ENCODE measurements around the gene TPRX1.
"Not testable (repeated sequence)": the region's sequence is repeated elsewhere in the genome, so short reads cannot be mapped to it uniquely, and the experiment has no call there.

The TPRX1 gene

GRCh38 chr19:47766359-47766620 is 38.1 kb downstream of the TPRX1 start:
- FAIRE-seq = no peak

DNA sequence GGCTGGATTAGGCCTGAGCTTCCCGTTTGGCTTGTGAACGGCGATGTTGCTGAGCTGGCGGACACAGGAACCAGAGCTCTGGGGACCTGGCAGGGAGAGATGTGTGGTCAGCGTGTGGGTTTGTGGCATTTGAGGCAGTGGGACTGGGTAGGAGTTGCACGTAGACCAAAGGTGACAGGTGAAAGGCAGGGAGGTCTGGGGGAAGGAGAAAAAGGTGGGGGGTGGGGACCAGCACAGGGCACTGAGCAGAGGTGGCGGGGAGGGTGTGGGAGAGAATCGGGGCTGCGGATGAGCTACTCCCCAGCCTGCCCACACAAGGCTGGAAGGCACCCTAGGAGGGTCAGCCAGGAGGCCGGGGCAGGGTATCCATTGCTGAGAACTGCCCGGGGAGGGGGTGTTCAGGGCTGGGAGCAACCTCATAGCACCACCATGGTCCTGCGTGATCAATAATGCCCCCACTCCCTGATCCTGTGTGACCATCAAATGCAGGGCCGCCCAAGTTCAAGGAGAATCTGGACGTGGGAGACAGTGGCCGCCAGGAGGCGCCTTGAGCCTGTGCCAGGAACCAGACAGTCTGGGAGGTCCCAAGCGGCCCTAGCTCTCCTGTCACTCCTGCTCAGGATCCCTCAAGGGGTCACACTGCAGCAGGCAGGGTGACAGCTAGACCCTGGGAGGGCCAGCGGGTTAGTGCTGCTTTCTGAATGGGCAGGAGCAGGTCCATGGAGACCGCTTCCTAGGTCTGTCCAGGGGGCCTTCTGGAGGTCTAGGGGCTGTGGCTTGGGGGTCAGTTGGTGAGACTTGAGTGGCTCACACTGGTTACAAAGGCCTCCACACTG is 38.6 kb downstream of the TPRX1 start:
- FAIRE-seq = no peak

GRCh38 chr19:47764705-47765104 is 39.6 kb downstream of the TPRX1 start:
- not testable (repeated sequence) for FAIRE-seq

GRCh38 chr19:47762615-47763308 is 41.6 kb downstream of the TPRX1 start:
- no peak for FAIRE-seq

GRCh38 chr19:47762151-47762550 is 42.2 kb downstream of the TPRX1 start:
- FAIRE-seq = no peak

- FAIRE-seq = no peak
Observed at GRCh38 chr19:47761566-47761965, 42.8 kb downstream of the TPRX1 start.

GRCh38 chr19:47760632-47760999 is 43.7 kb downstream of the TPRX1 start:
- no peak for FAIRE-seq

- FAIRE-seq = no peak
Observed at GRCh38 chr19:47758443-47758804, 45.9 kb downstream of the TPRX1 start.

- no peak for FAIRE-seq
Observed at GRCh38 chr19:47757617-47758442, 46.5 kb downstream of the TPRX1 start.

DNA sequence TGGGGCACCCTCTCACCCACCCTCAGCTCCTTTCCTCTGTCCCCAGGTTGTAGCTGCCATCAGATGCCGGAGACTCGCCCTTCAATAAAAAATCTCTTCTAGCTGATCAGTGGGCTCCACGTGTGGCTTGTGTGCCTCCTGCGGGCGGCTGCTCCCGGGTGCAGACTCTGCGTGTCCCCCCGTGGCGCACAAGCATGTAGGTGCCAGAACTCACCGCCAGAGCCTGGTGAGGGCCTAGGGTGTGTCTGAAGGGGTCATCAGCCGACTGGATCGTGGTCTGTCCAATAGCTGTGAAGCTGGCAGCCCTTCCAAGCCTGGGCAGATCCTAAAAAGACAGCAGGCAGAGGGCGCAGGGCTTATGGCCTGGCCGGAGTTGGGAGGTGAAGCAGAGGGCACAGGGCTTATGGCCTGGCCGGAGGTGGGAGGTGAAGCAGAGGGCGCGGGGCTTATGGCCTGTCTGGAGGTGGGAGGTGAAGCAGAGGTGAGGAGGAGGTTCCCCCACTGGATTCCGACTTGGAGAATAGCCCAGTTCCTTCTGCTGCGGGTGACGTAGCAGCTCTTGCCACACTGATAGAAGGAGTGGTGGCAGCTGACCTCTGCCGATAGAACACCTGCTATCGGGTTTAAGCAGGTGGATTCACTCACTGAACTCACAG is 47.3 kb downstream of the TPRX1 start:
- FAIRE-seq = no peak

- no peak for FAIRE-seq
Observed at GRCh38 chr19:47756627-47756929, 47.8 kb downstream of the TPRX1 start.

DNA sequence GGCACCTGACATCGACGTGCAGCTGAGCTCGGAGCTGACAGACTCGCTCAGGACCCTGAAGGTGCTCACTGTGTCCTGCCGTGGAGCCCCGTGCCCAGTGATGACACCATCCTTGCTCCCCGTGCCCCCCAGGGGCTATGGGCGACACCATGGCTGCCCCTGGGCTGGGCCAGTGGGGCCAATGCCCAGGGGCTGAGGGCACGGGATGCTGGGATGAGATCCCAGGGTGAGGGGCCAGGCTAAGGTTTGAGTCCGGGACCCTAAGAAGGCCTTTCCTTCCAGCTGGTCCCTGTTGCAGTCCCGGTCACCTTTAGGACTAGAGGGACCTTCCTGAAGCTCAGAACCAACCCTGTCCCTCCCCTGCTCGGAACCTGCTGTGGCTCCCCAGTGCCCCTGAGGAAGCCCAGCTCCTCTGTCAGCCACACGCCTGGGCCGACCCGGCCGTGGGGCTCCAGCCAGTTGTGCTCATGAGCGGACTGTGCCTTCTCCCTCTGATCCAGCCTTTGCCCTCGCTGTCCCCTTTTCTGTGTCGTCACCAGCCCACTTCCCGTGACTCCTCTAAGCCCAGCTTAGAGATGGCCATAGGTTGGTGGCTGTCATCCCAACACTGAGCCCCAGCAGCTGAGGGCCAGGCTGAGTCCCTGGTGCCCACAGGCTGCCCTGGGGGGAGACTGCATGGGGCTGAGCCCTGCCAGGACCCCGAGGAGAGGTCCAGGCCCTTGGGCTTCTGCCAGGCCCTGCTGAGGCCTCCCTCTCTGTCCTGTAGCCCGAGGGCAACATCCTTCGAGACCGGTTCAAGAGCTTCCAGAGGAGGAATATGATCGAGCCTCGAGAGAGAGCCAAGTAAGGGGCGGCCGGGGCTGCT is 48.4 kb downstream of the TPRX1 start:
- FAIRE-seq = no peak

DNA sequence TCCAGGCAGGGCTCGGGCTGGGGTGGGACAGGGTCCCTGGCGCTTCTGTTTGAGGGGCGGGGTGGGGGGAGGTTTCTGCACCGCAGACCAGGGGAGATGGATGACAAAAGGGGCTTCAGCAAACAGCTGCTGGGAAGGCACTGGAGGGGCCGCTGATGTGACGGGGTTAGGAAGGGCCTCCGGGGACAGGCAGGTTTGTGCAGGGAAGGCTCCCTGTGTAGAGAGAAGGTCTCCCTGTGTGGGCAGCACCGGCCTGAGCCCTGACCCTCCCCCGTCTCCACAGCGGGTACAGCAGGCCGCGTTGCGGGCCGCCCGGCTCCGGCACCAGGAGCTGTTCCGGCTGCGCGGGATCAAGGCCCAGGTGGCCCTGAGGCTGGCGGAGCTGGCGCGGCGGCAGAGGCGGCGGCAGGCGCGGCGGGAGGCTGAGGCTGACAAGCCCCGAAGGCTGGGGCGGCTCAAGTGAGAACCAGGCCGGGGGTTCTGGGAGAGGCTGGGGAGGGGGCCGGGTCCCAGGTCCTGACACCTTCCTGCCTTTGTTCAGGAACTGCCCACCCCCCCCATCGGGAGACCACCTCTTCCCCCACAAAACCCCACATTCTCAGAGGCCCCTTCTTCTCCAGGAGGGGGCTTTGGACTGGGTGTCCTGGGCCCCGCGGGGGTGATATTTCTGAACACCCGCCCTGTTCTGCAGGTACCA is 49.1 kb downstream of the TPRX1 start:
- FAIRE-seq = no peak

DNA sequence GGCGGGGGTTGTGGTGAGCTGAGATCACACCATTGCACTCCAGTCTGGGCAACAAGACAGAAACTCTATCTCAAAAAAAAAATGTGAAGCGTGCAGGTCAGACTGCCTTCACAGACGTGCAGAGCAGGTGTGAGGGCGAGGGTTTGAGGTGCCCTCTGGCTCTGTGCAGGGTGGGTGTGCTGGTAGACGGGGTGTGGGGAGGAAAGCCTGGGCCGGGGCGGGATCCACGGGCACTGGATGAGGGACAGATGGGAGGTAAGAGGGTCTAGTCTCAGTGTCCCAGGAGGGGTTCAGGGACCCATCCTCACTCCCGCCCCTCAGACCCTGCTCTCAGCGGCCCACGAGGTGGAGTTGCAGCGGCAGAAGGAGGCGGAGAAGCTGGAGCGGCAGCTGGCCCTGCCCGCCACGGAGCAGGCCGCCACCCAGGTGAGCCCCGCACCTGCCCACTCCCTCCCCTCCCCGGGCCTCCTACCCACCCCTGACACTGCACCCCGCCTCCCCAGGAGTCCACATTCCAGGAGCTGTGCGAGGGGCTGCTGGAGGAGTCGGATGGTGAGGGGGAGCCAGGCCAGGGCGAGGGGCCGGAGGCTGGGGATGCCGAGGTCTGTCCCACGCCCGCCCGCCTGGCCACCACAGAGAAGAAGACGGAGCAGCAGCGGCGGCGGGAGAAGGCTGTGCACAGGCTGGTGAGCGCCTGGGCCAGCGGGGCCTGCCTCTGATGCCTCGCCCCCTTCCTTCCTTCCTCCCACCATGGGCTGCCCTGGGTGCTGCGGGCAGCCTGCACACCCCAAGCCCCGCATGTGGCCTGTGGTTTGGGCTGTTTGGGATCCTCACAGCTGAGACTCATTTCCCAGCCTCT is 49.9 kb downstream of the TPRX1 start:
- no peak for FAIRE-seq

DNA sequence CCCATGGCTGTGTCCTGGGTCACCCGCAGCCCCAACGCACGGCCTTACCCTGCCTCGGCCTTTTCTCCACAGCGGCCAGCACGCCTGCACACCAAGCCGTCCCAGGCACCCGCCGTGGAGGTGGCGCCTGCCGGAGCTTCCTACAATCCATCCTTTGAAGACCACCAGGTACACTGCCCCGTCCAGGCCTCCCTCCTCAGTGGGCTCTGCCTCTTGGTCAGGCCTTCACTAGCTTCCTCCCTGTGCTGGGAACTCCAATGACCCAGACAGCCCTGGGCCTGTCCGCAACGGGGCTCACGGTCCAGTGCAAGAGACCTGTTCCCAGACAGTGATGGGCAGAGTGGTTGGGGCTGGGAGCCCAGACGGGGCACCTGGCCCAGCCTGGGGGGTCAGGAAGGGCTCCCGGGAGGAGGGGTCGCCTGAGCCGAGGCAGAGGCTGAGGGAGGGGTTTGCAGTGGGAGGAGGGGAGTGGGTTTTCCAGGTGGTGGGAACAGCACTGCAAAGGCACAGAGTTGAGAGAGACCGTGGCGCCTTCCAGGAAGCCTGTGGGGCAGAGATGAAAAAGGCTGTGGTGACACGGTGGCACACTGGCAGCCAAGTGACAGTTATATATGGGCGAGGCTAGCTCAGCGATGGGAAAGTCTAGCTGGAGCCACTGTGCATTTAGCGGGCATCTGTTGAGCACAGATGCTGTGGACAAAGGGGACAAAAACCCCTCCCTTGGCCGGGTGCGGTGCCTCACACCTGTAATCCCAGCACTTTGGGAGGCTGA is 51.7 kb downstream of the TPRX1 start:
- no peak for FAIRE-seq
